KG1 (cell line): ENCODE measurements around the gene ARHGAP18.

Experiments used
- DNase-seq: peaks from one replicate; lab custom pipeline; 2025; lab: John Stamatoyannopoulos, UW

Gene ARHGAP18

GRCh38 chr6:129719692-129720091 is 9.7 kb upstream of the ARHGAP18 start:
- DNase-seq: no peak

DNA sequence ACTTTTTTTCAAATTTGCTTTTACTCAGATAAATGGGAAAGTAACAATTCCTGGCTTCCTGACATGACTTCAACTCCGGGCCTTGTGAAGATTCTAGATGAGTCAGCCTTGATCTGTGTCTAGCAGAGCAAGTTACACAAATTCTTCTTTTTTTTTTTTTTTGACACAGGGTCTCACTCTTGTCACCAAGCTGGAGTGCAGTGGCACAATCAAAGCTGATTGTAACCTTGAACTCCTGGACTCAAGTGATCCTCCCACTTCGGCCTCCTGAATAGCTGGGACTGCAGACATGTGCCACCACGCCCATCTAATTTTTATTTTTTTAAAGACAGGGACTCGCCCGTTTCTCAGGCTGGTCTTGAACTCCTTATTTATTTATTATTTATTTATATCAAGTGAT is 7.3 kb upstream of the ARHGAP18 start:
- DNase-seq: no peak

GRCh38 chr6:129713806-129714333 is 3.9 kb upstream of the ARHGAP18 start:
- no peak for DNase-seq

GRCh38 chr6:129711271-129711631 is 1.3 kb upstream of the ARHGAP18 start:
- DNase-seq: no peak

GRCh38 chr6:129710450-129711270 is 683 bp upstream of the ARHGAP18 start:
- DNase-seq: no peak

- DNase-seq: no peak
Observed at GRCh38 chr6:129709196-129709768, 695 bp downstream of the ARHGAP18 start.

- no peak for DNase-seq
Observed at GRCh38 chr6:129708496-129709195, 1.3 kb downstream of the ARHGAP18 start.

DNA sequence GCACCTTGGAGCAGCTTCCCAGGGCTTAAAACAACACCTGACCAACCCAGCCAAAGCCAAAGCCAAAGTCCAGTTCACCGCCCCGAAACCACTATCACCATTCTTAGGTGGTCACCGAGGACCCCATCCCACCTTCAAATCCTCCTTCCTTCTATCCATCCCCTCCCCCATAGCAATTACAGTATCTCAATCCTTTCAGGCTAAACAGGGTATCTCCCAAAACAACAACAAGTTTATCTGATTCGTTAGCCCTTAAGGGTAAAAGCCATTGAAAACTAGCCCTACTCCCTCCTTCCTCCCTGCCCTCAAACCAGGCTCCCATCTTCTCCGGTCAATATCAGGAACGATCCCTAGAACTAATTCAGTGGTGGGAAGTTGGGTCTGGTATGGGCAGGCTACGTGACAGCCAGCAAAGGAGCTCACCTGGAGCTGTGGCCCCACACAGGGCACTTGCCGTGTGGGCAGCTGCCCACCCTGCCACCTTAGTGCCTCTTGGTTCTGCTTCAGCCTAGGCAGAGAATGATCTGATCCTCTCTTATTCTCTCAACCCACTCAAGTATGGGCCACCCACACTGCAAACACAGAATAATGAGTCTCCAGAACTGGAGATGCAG is 2.0 kb downstream of the ARHGAP18 start:
- no peak for DNase-seq

DNA sequence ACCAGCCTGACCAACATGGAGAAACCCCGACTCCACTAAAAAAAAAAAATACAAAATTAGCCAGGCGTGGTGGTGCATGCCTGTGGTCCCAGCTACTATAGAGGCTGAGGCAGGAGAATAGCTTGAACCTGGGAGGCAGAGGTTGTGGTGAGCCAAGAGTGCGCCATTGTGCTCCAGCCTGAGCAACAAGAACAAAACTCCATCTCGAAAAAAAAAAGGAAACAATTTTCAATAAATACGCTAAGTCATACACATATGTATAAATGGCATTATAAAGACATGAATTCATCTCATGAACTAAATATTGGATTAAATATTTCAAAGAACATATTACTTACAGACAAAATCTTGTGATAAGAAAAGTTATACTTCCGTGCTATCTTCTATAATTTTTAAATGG is 2.9 kb downstream of the ARHGAP18 start:
- DNase-seq: no peak

DNA sequence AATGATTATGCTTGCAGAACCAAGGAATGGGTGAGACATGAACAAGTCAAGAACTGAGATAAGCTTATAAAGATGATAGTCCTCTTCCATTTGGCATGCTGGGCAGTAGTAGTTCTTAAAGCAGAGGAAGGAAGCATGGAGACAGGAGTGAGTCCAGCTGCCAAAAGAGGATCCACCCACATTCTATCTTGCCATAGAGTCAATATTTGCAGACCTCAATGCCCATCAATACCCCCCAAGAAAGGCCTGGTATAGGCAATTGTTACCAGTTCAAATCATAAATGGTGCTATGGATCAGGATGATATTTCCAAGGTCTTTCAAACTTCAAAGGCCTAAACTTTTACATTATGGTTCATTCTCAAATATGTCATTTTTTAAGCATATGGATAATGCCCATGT is 4.8 kb downstream of the ARHGAP18 start:
- DNase-seq: no peak

- DNase-seq: no peak
Observed at GRCh38 chr6:129704708-129705107, 5.3 kb downstream of the ARHGAP18 start.

GRCh38 chr6:129701721-129702455 is 8.1 kb downstream of the ARHGAP18 start:
- DNase-seq: no peak

DNA sequence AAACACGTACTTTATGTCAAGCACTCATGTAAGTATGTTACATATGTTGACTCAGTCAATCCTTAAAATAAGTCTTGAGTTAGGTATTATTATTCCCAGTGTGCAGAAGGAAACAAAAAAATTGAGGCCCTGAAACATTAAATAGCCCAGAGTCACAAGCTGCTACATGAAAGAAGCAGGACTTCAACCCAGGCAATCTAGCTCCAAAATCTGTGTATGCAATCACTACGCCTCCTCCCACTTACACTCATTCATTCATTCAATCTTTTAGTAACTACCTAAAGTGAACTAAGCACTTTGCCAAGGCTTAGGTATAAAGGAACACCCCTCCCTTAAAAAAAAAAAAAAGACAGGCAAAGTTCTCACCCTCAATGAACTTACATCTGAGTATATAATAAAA is 9.3 kb downstream of the ARHGAP18 start:
- no peak for DNase-seq

GRCh38 chr6:129699659-129700058 is 10.3 kb downstream of the ARHGAP18 start:
- DNase-seq: no peak

GRCh38 chr6:129698430-129698829 is 11.5 kb downstream of the ARHGAP18 start:
- DNase-seq: no peak

GRCh38 chr6:129697788-129698187 is 12.2 kb downstream of the ARHGAP18 start:
- DNase-seq: no peak

DNA sequence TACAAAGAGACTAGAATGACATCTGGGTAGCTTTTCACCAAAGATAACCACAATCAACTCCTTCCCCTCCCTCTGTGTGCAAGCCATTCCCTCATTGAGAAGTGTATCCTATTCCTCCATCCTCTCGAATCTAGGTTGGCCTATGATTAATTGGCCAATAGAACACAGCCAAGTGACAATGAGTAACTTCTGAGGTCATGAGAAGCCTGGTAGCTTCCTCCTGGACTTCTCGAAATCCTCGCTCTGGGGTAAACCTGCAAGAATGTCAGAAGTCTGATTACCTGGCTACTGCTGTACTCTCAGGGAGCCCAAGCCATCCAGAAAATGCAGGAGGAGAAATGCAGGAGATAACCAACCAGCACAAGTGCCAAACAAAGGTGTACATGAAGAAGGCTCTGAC is 13.1 kb downstream of the ARHGAP18 start:
- no peak for DNase-seq

DNA sequence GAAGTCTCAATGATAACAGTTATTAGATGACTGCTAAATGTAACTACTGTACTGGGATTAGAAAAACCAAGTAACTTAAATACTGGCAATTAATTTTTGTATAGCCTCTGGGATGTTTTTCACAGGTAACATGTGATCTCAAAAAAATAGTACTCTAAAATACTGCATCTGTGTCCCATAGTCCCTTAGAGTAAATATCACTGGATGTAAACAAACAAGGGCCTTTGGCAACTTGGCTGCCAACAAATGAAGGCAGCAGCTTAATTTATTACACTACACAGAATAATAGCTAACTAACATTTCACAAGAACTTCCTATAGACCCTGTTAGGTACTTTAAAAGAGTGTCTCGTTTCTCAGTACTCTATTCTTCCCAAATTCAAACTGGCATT is 14.0 kb downstream of the ARHGAP18 start:
- no peak for DNase-seq

DNA sequence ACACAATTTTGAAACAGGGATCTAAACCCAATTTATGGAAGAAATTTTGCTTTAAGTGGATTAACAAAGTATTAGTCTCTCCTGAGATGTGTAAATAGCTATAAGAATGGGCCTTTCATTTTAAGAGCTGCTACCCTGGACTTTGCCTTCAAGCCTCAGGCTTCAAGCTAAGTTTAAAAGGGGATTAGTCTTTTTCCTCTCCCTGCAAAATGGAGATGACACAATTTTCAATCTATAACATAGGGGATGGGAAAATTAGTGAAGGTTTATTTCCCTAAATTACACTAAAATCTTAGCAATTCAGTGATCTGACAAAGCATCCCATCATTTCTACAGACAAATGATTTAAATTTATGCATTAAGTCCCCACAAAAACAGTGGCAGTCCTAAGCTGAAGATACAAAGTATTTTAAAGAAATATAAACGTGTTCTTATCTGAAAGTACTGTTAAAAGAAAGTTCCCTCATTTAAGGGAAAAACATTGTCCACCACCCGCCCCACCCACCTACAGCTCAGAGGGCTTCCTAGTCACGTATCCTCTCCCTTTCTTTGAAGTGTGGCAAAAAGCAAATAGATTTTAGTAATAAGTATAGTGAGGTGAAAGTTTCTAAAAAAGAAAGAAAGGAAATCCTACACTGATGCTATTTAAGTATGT is 14.5 kb downstream of the ARHGAP18 start:
- no peak for DNase-seq

- DNase-seq: no peak
Observed at GRCh38 chr6:129694036-129694435, 15.9 kb downstream of the ARHGAP18 start.

GRCh38 chr6:129692467-129692866 is 17.5 kb downstream of the ARHGAP18 start:
- no peak for DNase-seq
